PC-3 (cell line): ENCODE data around the gene SLC22A3.

ENCODE experiments used
- EZH2 ChIP-seq: fragments of 300-600 bp; sonication (generic); IDR thresholded peaks from one replicate; pipeline ENCODE4 v1.6.1; 2017; ENCODE audit warnings: antibody characterized with exemption, mild to moderate bottlenecking, low read length; ENCODE audit not compliant: unreplicated experiment
- TF ChIP-seq, protein P1 (sequence below): fragments of 300-600 bp; sonication (generic); conservative IDR thresholded peaks from 2 replicates; pipeline ENCODE4 v1.5.1; 2017; ENCODE audit warnings: antibody characterized with exemption, low read depth, mild to moderate bottlenecking, low read length

DNA sequence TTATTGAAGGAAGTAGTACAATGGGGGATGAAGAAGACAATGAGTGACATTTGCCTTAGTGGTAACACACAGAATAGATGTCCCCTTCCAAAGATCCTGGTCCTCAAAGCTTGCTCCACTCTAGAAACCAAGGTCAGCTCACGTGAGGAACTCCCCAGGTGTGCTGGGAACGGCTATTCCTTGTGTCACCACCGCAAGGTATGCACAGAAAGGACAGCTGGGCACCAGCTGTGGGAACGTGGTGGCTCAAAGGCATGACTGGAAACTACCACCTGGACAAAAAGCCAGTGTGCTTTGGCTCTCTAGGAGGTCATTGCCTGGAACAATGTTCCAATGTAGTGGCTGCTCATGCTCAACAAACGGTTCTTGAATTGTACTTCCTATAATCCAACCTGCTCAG is 94.0 kb downstream of the SLC22A3 start:
- TF ChIP-seq, protein P1, sequence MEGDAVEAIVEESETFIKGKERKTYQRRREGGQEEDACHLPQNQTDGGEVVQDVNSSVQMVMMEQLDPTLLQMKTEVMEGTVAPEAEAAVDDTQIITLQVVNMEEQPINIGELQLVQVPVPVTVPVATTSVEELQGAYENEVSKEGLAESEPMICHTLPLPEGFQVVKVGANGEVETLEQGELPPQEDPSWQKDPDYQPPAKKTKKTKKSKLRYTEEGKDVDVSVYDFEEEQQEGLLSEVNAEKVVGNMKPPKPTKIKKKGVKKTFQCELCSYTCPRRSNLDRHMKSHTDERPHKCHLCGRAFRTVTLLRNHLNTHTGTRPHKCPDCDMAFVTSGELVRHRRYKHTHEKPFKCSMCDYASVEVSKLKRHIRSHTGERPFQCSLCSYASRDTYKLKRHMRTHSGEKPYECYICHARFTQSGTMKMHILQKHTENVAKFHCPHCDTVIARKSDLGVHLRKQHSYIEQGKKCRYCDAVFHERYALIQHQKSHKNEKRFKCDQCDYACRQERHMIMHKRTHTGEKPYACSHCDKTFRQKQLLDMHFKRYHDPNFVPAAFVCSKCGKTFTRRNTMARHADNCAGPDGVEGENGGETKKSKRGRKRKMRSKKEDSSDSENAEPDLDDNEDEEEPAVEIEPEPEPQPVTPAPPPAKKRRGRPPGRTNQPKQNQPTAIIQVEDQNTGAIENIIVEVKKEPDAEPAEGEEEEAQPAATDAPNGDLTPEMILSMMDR = no peak
- TF ChIP-seq EZH2 = no peak
